Fibroblast of skin of left quadriceps (primary cell): ENCODE results near the gene AP1M1.
"Not testable (repeated sequence)": the region's sequence is repeated elsewhere in the genome, so short reads cannot be mapped to it uniquely, and the experiment has no call there.

Source experiments
- DNase-seq, 2 experiments: peaks; one replicate each; pipeline ENCODE4 v3.0.0-alpha.2; 2013; ENCODE audit warnings: low read depth in 2 of 2

Gene AP1M1

DNA sequence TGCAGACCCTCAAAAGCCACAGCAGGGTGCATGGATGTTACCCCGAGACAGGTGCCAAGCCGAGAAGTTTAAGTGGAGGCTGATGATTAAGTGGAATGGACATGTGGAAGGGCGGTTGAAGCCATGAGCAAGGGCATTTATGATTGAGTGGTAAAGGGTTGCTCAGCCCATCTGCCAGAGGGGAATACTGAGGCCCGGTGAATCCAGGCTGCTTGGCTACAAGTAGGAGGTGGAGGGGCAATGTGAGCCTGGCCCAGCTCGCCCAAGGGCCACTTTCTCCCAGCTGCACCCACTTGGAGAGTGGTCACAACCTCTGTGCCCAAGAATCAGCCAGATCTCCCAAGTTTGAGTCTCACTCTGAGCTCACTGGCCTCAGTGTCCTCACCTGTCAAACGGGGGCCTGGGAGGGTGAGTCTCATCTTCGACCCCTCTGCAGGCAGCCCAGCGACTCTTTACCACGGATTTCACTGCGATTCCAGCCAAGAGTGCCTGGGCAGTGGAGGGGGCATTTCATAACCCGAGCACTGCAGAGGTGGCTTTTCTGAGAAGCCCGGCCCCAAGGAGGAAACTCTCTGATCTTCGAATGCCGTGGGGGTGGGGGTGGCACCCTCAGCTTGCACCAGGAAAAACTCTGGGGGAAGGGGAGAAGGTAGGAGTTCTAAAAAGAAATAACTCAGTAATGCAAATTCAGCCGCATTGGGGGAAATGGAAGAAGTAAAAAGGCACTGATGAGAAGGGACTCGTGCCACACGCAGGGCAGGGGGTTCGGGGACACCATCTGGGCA lies 64.1 kb downstream of the AP1M1 start:
- no peak for DNase-seq

DNA sequence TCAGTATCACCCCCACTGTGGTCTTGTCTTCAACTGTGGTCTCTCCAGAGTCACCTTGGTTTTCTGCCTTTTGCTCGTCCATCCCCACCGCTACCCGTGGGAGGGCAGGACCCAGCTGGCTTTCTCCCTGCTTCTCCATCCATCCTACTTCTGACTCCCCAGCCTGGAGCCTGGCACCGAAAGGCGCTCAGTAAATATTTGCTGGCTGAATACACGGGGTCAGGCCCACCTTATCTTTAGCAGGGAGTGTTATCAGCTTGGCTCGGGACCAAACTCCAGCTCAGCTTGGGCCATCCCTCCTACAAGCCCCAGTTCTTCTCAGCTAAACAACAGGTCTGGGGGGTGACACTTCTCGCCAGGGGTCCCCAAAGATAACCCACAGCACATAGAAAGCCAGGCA lies 64.9 kb downstream of the AP1M1 start:
- no peak for DNase-seq

DNA sequence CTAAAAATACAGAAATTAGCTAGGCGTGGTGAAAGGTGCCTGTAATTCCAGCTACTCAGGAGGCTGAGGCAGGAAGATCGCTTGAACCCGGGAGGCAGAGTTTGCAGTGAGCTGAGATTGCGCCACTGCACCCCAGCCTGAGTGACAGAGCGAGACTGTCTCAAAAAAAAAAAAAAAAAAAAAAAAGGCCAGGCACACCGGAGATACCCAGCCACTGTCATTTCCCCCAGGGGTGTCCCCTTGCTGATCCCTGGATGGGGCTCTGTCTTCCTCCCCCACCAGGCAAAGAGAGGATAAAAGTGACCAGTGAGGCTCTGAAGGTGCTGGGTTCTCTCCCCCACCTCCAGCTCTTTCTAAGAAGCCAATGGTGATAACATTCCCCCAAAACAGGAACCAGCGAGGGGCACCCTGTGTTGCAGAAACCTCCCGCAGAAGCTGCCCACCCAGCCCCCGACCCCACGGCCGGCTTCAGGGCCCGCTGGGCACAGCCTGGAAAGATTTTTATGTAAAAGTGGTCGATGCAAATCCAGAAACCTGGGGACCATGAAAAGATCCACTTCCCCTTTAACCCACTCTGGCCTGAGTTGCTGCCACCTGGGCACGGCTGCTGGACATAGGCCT lies 65.5 kb downstream of the AP1M1 start:
- no peak for DNase-seq

DNA sequence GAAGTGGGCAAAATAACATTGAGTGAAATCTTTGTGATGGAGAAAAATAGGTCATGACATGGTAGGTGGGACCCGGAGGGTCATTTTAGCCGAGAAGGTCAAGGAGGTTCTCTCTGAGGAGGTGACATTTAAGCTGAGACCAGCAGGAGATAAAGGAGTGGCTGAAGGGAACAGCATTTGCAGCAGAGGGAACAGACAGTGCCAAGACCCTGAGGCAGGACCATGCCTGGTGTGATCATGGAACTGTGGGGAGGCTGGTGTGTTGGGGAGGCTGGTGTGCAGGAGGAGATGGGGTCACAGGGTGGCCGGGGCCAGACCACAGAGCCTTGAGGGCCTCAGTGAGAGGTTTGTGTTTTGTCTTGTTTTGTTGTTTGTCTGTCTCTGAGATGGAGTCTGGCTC lies 67.5 kb downstream of the AP1M1 start:
- no peak for DNase-seq

DNA sequence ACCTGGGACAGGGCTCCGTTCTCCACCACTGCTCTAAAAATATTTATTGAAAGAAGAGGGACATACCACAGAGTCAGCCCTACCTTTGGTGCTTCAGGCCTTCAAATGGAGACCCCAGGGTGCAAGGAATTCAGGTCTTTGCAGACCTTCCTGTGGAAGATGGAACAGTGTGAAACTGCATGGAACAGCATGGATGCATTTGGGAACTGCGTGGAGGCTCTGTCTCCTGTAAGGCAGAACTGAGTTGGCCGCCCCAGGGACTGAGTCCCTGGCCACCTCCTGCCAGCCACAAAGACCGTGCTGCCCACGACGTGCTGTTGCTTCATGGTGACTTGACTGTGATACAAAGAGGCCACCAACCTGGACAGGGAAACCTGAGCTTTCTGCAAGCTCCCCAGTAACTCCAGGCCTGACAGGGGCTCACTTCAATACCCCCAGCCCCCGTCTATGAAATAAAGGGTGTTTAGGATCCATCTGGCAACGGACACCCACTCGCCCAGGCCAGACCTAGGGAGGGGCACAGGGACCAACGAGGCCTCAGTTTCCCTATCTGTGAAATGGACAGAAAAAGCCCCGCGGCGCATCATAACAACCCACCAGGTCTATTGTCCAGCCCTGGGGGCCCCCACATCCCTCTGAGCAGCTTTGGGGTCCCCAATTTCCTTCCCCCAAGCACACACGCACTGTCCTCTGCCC lies 68.3 kb downstream of the AP1M1 start:
- DNase-seq, result no peak

DNA sequence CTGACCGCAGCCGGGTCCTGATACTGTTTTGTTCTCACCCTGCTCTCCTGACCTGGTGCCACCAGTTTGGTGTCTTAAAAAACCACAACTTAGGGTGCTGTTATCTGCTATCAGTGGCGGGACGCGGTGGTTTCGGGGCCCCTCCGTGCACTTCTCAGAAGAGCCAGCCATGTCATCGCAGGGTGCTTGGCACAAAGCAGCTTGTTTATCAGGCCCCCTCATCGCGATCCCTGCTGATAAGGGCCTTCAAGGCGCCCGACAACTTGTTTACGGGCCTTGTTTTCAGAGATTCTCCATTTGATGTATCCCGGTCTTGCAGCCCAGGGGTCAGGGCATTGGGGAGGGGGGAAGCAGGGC lies 68.9 kb downstream of the AP1M1 start:
- no peak for DNase-seq

GRCh38 chr19:16268676-16269319 lies 71.1 kb downstream of the AP1M1 start:
- no peak for DNase-seq

- no peak for DNase-seq
Observed at GRCh38 chr19:16272945-16273344, 75.2 kb downstream of the AP1M1 start.

DNA sequence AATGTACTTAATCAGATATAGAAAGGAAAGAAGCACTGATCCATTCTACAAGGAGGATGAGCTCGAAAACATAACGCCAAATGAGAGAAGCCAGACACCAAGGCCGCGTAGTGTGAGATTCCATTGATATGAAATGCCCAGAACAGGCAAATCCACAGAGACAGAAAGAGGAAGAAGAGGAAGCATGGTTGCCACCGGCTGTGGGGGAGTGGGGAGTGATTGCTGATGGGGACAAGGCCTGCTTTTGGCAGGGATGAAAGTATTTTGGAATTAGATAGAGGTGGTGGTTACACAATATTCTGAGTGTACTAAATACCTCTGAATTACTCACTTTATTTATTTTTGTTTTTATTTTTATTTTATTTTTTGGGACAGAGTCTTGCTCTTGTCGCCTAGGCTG lies 76.7 kb downstream of the AP1M1 start:
- no peak for DNase-seq

DNA sequence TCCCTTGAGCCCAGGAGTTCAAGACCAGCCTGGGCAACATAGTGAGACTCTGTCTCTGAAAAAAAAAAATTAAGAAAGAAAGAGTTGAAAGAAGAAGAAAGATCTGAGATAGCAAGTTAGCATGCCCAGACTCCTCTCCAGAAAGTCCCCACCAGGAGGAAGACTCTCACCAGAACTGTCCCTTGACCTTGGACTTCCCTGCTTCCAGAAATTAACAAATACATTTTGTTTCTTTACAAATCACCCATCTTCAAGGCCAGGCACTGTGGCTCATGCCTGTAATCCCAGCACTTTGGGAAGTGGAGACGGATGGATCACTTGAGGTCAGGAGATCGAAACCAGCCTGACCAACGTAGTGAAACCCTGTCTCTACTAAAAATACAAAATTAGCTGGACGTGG lies 82.6 kb downstream of the AP1M1 start:
- no peak for DNase-seq

GRCh38 chr19:16281743-16282142 lies 84.0 kb downstream of the AP1M1 start:
- no peak for DNase-seq

DNA sequence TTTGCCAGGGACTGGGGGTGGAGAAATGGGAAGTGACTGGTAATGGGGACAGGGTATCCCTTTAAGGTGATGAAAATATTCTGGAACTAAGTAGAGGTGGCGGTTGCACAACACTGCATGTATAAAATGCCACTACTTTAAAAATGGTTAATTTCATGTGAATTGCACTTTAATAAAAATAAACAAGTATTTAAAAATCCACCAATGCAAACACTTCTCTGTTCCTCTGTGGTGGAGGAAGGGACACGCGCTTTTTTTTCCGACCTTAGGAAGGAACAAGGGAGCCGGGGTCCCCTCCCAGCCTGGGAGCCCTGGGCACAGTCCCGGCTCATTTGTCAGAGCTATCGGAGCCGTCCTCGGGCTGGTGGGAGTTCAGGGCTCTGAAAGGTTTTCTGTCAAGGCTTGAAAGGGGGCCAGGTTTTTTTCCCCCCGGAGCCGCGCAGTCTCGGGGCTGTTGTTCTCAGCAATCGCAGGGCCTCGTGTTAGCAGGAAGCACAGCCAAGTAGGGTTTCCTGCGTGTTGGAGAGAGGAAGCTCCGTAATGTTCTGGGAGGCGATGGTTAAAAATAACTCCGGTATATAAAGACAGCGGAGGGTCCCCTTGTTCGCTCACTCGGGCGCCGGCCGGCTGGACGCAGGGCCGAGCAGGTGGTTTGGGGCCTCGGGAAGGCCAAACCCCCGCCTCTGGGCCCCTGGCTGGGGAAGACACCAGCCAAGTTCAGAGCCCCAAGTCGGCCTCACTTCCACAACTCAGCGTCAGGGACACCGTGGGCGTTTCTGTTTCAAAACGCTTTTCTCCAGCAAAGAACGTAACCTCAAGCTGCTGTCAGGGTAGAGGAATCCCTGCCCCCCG lies 85.7 kb downstream of the AP1M1 start:
- peak in 1 of 2 experiments; percentile 27 for DNase-seq

DNA sequence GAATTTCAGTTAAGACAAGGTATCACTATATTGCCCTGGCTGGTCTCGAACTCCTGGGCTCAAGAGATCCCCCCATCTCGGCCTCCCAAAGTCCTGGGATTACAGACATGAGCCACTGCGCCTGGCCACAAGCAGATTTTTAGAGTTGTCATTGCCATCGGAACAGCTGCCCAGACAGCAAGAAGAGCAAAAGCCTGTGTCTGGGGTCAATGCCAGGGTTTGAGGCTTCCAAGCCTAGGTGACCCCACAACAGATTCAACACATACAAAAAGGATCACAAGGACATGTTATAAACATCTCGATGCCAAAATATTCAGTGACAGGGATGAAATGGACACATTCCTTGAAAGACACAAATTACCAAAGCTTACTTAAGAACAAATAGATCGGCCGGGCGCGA lies 86.8 kb downstream of the AP1M1 start:
- DNase-seq, result no peak

DNA sequence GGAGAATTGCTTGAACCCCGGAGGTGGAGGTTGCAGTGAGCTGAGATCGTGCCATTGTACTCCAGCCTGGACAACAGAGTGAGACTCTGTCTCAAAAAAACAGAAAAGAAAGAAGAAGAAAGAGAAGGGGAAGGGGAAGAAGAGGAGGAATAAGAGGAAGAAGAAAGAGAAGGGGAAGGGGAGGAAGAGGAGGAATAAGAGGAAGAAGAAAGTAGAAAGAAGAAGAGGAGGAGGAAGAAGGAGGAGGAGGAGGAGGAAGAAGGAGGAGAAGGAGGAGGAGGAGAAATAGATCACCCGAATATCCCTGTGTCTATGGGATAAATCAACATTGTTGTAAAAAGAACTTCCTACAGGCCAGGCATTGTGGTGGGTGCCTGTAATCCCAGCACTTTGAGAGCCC lies 87.4 kb downstream of the AP1M1 start:
- DNase-seq, result not testable (repeated sequence)

DNA sequence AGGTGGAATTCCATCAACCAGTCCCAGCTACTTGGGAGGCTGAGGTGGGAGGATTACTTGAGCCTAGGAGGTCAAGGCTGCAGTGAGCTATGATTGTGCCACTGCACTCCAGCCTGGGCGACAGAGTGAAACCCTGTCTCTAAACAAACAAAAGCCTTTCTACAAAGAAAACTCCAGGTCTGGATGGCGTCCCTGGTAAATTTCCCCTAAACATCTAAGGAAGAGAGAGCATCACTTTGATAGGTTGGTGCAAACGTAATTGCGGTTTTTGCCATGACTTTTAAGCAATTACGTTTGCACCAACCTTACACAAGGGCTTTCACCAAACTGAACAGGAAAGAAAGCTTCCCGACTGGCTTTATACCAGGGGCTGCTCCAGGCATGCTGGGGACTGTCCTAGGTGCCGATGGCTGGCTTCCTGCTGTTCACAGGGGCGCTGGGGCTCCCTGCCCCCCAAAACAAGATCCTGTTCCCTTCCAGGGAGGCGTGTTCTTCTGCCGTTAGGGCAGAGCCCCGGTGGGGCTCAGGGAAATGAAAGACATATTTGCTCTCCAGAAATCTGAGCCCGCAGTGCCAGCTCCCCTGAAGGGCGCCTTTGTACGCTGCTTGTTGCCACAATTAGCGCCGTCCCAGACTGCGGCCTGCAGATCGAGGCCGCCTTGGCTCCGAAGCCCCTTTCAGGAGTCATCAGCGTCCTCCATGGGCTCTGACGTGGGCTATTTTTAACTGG lies 88.2 kb downstream of the AP1M1 start:
- DNase-seq, result no peak

GRCh38 chr19:16288544-16288943 lies 90.8 kb downstream of the AP1M1 start:
- DNase-seq, result no peak

GRCh38 chr19:16289594-16289993 lies 91.9 kb downstream of the AP1M1 start:
- DNase-seq, result no peak

DNA sequence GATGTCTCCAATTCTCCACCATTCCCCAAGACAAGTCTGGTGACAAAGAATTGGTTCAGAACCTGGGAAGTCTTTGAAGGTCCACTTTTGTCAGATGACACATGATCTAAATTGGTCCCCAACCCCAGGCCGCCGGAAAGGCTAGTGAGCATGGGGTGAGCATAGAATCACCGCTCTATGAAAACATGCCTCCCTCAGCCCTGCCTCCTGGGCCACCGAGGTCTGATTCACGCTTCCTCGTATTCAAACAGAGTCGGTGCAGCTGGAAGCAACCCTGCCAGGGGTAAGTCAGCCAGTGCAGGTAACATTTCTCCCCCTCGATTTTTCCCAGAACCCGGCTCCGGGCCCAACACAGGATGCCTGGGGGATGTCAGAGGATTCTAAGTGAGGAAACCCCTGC lies 93.0 kb downstream of the AP1M1 start:
- DNase-seq, result no peak

- DNase-seq, result peak; percentile 88 to 90
Observed at GRCh38 chr19:16293118-16294091, 95.7 kb downstream of the AP1M1 start.

DNA sequence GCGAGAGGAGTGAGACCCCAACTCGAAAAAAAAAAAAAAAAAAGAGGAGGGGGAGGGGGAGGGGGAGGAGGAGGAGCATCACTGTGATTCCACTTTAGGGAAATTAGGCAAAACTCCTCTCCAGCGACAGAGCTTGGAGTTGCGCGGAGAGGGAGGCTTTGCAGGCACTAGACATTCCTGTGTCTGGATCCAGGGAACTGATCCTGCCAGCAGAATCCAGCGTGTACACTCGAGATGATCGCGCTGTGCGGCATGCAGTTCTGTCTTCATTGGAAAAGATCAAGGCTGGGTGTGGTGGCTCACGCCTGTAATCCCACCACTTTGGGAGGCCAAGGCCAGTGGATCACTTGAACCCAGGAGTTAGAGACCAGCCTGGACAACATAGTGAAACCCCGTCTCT lies 97.3 kb downstream of the AP1M1 start:
- no peak for DNase-seq
